Epidermal melanocyte (primary cell): ENCODE results near the gene GADL1.

ENCODE experiments used
- DNase-seq: peaks from one replicate; pipeline ENCODE4 v3.0.0; 2011; ENCODE audit warnings: low spot score; ENCODE audit not compliant: insufficient read length

The GADL1 gene

DNA sequence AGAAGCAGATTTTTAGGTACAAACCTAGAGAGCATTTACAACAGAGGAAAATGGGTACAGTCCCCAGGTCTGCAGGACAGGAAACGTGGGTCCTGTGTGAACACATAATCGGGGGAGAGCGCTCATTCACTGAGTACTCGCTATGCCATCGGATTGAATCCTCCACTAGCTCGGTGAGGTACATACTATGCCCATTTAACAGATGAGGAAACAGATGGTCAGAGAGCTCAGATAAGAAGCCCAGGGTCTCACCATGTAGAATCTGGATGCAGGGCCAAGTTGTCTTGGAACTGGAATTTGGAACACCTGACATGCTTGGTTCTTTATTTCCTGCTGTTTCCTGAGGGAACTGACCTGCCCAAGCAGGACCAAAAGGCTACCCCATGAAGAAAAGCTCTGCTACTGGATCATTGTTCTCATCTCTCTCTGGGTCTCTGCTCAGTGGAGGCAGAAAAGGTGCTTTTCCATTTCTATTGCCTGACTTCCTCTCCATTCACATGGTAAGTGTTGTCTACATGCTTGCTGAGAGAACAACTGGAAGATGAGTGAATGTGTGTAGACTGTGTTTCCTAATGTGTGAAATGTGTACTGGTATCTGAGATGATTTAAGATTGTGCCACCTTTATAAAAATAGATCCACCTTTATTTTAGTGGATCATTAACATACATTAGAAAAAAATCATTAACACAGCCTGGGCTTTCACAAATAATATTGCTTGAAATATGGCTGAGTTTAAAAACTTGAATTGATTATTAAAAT lies 199.0 kb downstream of the GADL1 start:
- no peak for DNase-seq

DNA sequence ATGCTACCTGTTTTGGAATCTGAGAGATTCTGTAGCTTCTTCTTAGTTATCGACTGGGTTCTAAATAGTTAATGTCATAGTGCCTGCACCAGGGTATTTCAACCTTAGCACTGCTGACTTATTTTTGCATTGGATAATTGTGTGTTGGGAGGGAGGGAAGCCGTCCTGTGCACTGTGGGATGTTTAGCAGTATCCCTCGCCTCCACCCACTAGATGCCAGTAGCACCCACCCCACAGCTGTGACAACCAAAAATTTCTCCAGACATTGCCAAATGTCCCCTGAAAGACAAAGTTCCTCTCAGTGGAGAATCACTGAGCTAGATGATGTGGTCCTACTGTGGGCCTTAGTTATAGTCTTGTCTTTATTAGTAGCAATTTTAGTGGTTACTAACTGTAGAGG lies 199.8 kb downstream of the GADL1 start:
- DNase-seq: no peak

DNA sequence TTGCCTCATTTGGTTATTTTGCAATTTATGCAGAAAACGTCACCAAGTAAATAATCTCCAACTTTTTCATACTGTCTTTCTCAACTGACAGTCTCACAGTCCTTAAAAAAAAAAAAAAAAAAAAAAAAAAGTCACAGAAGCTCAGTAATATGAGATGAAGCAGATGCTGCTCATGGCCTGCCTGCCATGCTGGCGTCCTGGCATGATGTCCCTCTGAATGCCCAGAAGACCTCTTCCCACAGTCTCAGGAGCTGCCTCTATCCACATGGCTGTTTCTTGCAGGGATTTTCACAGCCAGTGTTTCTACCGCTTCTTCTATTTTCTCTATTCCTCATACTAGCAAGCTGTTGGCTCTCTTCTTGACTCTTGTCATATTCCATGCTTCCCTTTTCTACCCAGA lies 200.3 kb downstream of the GADL1 start:
- no peak for DNase-seq

DNA sequence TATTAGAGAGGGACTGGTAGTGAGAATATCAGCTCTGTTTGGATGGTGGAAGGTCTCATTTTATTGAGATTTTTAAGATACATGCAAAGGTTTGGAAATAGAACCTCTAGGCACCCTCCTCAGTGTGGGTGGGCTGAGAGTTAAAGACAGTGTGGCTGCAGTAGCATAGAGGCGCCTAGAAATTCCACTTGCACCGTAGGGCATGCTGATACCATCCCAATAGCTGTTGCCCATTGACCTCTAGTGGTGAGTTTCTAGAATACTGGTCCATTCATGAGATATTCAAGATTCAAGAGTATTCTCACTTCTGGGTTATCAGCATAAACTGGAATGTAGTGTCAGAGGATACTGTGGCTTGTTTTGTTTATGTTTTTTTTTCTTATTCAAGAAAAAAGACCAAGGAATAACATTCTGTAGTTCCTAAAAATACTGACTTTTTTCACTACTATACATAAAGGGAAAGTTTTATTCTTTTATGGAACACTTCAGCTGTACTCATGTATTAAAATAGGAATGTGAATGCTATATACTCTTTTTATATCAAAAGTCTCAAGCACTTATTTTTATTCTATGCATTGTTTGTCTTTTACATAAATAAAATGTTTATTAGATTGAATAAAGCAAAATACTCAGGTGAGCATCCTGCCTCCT lies 200.9 kb downstream of the GADL1 start:
- DNase-seq: peak; percentile 32

DNA sequence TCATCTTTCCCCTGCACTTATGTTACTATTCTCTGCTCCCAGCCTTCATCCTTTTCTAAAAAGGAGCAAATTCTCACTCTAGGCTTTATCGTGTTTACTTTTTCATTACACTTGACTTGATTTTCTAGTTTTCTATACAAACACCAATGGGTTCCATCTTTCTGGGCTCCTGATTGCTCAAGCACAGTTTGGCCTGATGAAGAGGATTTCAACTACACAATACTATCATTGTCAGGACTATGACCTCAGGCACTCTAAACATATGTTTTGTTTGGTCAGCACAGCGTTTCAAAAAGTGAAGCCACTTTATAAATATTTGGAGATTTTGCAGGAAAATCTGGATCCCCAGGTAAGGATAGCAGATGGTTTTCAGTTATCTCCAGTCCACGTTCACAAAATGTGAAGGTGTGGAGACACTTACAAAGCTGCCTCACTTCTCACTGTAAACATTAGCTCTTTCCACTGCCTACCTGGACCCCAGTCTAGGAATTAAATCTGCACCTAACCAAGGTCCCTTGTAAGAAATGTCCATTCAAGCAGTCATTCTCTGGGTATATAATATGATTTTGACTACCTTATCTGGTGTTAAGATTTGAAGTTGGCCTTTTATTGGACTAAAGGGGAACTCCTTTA lies 201.8 kb downstream of the GADL1 start:
- no peak for DNase-seq

DNA sequence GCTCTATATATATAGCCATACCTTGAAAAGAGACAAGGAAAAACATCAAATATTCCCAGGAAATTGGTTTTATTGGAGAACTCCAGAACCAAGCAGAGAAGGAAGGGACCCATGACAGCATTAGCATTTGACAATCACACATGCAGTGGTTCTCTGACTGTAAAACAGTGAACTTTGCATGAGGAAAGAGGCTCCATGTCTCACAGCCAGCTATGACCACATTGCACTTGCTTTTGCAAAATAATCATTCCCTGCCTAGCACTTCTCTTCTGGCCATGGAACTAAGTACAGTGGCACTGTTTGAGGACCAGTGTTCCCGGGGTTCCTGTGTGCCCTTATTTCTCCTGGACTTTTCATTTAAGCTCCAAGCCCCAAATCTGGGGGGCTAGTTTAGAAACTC lies 202.5 kb downstream of the GADL1 start:
- DNase-seq: no peak

DNA sequence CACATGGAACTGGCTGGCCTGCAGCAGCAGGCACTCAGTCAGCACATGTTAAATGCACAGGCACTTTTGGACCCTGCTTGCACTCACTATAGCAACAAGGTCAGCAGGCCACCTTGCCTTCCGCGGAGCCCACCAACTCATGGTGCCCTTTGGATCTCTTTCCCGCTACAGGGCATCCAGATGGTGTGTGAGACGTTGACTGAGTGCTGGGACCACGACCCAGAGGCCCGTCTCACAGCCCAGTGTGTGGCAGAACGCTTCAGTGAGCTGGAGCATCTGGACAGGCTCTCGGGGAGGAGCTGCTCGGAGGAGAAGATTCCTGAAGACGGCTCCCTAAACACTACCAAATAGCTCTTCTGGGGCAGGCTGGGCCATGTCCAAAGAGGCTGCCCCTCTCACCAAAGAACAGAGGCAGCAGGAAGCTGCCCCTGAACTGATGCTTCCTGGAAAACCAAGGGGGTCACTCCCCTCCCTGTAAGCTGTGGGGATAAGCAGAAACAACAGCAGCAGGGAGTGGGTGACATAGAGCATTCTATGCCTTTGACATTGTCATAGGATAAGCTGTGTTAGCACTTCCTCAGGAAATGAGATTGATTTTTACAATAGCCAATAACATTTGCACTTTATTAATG lies 203.1 kb downstream of the GADL1 start:
- DNase-seq: no peak

DNA sequence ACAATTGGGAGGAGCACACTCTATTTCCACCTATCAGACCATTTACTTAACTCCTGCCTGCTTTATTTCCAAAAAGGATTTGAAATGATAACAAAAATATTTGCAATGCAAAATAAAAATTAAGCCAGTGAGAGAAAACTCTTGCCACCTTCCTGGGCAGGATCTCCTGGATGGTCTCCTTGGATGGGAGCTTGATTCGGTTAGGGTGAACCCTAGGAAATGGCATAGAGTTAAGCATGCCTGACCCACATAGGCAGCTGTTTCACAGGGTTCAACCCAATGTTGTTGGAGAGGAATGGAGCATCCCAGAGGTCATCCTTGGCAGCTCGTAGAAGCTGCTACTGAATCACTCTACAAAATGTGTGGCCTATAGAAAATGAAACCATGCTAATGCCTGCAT lies 204.3 kb downstream of the GADL1 start:
- no peak for DNase-seq

DNA sequence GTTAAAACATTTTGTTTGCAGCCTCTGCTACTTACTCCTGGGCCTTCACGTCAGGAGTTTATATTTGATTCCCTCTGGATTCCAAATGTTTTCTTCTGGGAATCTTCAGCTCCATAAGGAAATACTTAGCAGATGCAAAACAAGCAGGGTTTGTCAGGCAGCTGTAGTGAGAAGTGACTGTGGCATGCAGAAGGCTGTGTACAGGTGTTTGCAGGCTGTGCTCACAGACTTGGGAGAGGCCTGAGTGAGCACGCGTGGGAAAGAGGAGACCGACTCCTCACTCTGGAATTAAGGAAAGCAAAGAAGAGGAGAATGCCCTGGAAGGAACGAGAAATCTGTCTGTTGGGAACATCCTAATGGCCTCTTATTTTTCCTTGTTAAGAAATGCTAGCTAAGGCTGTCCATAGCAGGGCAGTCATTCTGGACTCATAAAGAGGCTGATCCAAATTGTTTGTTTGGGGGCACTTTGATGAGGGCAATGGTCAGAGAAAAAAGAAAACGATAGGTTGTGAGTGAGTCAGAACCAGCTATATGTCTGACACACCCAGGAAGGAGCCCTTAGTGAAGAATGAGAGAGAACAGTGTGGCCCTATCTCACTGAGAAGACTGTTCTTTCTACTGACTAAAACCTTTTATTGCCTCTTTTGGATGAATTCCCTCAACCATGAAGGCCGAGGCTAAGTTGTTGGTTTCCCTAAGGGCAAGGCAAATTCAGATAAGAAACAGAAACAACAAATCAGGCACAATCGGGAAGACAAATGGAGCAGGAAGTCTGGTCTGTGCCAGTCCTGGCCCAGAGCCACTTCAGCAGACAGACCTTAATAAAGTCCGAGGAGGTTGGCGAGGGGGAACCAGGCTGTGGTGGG lies 205.5 kb downstream of the GADL1 start:
- DNase-seq: peak; percentile 66

DNA sequence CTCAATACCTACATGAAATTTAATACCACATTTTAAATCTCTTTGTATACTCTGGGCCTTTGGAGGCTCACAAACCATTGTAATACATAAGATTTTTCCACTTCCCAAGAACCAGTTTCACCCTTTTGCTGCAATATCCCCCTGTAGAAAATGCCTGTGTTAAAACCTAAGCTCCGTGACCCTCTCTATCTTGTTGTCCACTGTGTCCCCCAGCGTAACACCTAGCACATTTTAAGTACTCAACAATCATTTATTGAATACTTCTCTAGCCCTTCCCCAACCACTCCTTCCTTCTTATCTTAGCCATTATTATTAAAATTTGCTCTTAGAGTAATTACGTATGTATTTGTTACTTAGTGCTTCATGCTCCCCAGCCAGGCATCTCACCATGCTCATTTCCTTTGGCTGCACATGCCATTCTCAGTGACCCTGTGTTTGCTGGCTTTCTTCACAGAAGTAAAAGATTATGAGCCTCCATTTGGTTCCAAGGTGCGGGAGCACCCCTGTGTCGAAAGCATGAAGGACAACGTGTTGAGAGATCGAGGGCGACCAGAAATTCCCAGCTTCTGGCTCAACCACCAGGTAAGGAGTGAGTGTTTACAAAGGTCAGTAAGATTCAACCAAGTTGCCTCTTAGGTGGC lies 206.4 kb downstream of the GADL1 start:
- DNase-seq: no peak

DNA sequence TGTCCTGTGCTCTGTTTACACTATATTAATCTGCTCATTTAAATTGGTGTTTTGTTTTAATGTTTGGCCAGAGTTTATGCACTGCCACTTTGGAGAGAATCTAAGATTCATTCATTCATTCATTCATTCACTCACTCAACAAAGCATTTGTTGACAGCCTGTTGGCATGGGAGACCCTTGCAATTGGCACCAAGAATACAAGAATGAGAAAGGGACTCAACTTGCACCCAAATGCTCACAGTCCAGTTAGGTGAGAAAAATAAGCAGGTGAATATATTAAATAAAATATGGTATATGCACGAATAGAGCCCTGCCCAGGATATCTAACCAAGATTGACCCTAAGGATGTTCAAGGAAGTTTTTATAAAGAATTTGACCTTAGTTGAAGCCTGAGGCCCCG lies 207.7 kb downstream of the GADL1 start:
- DNase-seq: no peak

DNA sequence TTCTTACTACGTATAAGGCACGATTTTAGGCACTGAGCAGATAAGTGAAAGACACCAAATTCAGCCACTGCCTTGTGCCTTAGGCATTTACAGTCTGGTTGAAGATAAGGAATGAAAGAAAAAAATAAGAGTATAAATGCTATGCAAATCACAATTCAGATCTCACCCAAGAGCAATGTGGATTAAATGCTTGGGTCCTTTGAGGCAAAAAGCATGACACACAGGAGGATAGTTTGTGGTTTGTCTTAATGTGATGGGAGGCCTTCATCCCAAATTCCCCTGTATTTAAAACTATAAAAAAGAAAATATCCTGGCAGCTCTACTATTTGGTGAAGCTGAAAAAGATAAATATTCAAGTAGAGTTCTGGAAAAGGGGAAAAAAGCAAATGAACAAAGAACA lies 208.3 kb downstream of the GADL1 start:
- DNase-seq: no peak

DNA sequence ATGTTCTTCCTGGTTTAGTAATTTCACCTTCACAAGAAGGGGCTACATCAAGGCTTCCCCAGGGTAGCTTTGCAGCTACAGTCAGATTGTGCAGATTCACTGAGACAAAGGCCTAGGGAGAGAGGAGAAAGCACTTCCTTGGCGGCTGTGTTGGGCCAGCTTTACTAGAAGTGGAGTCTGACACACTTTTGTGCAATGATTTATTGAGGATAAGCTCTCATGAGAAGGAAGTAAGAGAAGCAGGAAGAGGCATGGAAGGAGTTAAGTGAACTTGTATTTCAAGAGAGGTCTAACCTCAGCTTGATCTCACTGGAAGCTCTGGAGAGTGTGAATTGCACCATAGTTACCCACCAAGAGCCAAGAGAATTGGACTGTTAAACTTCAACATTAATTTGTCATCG lies 209.2 kb downstream of the GADL1 start:
- no peak for DNase-seq

DNA sequence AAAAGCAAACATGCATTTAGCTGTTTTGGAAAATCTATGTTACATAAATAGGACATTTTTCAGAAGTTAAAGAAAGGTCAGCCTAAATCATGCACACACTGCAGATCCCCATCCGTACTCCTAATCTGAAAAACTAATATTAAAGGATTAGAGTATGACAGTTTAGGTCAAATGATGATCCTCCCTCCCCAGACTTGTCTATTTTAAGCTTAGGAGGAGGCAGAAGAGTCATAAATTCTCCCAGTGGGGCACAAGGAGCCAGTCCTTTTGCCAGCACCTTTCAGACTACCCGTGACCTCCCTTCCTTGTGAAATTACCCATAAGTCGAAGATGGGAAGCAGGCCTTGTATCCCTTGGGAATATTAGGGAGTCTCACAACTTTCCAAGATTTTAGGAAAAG lies 210.1 kb downstream of the GADL1 start:
- no peak for DNase-seq

DNA sequence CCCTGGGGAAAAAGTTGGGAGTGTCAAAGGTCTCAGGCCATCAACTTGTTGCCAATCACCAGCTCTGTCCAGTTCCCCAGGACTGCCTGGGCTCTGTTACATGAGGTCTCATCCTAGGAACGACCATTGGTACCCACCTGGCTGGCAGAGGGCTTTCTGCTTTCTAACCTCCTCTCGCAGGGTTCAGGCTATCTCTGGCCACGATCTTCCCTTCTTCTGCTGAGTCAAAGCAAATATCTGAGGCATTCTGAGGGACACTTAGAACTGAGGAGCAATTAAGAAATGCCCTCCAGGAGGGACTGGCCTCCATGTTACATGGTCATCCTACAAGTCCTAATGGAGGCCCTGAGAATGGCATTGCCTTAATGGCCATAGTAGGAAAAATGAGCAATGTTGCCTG lies 210.7 kb downstream of the GADL1 start:
- DNase-seq: no peak

DNA sequence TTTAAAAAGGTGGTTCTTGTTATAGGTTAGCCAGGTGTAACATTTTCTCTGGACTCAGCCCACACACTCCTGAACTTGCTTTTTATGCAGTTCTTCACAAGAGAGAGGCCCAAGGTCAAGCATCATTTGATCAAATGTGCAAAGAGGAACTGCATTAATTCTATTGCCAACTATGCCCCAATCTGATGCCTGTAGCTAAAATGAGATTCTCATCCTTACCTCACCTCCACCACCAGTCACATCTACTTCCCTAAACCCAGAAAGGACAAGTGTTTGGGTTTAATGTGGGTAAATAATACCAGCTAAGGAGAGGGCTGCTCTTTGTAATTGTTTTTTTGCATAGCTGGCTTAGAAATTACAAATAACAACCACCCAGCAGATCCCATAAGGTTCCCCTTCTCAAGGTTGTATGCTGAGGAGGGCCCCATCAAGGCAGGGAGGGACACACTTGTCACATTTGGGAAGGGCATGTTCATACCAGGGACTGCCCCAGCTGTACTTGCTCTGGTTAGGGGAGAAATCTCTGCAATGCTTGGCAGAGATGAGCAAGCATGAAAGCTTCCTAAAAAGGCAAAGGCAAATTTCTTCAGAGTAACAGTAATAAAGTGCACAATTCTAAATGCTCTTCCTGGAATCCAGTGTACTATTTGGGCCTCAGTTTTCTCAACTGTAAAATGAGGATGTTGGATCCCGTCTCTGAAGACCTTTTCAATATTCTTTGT lies 211.9 kb downstream of the GADL1 start:
- DNase-seq: no peak

DNA sequence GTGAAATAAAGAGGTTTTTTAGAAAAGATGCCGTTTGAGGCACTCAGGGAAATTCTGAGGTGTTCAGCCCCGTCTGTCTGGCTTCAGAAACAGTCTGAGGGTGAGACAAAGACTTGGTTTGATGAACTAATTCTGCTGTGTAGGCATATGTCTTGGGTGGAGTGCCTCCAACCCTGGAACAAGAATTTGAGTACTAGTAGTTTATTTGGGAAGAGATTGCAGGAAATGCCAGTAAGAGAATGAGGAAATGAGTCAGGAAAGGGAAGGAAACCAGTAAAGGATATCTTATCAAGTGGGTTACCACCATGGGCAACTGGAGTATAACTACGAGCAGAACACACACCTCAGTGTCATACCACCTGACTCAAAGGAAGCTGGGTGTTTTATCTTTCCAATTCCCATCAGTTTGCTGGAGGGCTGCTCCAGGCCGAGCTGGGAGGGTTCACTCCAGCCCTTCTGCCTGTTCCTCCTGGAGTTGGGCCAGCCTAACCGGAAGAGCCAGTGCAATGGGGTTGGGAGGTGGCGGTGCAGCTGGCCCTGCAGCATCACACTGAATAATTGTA lies 212.7 kb downstream of the GADL1 start:
- no peak for DNase-seq

DNA sequence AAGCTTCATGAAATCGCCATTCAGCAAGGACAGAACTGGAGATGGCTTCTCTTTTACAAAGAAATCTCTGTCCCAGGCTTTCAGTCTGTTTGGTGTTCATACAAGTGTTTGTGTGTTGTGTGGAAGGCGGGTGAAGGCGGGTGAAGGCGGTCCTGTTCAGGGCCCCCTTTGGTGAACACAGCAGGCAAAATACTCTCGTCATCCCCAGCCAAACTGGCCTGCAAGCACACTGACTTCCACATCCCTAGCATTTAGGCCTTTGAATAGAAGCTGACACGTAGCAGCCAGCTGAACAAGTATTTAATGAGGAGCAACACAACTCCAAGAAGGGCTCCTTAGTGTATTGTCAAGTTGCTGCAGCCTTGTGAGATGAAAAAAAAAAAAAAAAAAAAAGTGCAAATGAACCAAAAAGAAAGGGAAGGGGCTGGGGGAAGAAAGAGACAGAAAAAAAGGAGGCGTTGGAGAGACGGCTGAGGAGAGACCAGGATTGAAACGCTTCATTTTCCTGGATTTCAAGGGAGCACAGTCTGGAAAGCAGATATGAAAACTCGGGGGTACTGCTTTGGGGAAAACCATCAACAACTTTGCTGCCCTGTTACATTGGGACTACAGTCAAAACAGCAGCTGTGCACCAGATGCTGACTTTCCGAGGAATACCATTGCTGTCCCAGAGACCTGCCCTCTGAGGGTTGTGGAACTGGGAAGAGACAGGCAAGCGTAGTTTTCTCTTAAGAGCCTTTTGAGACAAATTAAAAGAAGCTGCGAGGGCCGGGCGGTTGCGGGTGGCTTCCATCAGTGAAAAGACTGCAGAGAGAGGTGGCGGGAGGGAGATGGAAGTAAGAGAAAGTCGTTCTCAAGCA lies 213.4 kb downstream of the GADL1 start:
- peak; percentile 73 for DNase-seq

DNA sequence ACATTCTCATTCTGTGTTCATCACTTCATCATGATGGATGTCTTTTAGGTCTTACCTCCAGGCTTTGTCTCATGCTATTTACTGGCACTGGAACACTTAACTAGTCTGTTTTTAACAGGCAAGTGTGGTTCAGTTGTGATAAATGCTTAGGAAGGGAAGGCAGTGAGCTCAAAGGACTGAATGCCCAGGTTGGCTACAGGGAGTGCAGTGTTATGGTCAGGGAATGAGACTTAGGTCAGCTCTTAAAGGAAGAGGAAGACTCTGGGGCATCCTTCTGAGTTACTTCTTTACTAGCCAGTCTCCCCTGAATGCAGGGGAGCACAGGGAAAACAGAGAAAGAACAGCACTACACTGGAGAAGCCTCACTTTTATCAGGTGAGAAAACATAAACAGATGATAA lies 215.4 kb downstream of the GADL1 start:
- DNase-seq: no peak
